NCI-H345 treated with DMSO at 0.1 percent for 48 hours (cell line): ENCODE measurements around the gene MPP4.
"Not testable (repeated sequence)": the region's sequence is repeated elsewhere in the genome, so short reads cannot be mapped to it uniquely, and the experiment has no call there.

Source experiments
- DNase-seq: peaks from one replicate; lab custom pipeline; 2025; ENCODE audit not compliant: unreplicated experiment; lab: John Stamatoyannopoulos, UW

Gene MPP4

DNA sequence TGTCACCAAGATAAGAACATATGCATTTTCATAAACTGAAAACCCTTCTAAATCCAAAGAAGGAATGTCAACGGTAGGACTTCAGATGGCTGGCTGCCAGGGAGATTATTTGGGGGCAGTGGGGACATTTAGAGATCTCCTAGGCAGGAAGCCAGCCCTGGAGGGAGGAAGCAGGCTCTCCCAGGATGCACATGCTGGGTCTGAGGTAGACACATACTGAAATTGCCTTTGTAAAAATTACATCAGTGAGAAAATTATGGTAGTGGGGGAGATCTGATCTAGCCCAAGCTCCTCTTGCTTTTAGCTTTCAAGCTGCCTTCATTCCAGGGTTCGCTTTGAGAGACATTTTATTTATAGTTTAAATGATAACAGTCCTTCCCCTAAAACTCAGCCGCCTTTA lies 24.1 kb downstream of the MPP4 start:
- DNase-seq: no peak

DNA sequence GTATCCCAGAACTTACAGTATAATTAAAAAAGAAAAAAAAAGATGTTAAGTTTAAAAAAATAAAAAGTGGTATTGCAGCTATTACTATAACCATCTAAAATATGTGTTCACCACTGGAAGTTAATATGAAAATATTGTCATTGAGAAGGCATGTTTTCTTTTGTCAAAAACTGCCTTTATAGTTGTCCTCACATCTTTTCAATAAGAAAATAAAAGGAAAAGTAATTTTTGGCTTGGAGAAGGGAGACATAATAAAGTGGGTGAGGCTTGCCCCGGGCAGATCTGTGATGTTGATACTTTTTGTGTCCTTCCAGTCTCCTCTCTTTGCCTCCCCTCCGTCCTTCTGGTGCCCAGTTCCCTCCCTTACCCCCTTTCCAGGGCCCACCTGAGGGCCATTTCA lies 24.9 kb downstream of the MPP4 start:
- DNase-seq: no peak

DNA sequence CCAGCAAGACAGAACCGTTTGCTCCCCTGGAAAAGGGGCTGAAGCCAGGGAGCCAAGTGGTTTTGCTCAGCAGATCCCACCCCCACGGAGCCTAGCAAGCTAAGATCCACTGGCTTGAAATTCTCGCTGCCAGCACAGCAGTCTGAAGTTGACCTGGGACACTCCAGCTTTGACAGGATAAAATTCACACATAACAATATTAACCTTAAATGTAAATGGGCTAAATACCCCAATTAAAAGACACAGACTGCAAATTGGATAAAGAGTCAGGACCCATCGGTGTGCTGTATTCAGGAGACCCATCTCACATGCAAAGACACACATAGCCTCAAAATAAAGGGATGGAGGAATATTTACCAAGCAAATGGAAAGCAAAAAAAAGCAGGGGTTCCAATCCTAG lies 27.2 kb downstream of the MPP4 start:
- DNase-seq: not testable (repeated sequence)

DNA sequence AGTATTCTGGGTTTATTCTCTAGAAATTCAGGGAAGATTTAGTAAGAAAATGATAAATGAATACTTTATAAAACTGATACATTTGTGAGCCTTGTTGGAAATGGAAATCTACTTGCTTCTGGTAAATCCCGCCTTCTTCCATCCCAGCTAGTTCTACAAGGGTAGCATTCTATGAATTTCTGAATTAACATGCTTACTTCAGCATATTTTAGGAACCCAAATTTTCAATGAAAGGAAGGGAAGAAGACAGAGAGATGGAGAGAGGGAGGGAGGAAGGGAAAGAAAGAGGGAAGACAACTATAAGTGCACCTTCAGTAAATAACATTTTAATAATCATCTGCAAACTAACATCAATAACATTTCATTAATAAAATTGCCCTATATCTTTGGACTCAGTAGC lies 28.6 kb downstream of the MPP4 start:
- DNase-seq: no peak

DNA sequence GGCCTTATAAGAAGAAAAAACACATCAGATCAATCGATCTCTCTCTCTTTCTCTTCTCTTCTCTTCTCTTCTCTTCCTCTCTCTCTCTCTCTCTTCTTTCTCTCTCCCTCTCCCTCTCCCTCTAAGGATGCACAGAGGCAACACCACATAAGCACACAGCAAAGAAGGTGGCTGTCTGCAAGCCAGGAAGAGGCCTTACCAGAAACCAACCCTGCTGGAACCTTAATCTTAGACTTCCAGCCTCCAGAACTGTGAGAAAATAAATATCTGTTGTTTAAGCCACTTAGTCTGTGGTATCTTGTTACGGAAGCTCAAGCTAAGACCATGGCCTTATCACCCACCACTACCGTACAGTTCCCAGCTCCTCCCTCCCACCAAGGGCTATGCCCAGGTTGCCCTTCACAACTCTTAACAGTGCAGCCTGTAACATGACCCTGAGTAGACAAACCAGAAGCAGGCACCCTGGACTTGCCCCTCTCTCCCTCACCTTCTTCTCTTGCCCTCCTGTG lies 30.0 kb downstream of the MPP4 start:
- no peak for DNase-seq

DNA sequence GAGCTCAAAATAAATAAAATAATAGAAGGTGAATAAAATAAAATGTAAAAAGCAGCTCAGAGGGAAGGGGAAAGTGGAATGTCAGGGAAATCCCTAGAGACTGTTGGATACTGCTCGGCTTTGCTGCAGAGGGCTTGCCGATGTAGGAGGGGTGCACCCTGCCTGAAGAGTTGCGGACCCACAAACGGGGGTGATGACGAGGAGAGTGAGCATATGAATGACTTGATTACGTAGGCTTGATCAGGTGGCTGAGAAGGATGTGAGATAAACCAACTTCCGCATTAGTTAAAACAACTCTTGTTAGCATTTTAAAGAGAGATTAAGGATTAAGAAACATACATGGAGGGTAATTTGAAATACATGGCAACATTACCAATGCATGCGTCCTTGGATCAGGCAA lies 34.1 kb downstream of the MPP4 start:
- no peak for DNase-seq

DNA sequence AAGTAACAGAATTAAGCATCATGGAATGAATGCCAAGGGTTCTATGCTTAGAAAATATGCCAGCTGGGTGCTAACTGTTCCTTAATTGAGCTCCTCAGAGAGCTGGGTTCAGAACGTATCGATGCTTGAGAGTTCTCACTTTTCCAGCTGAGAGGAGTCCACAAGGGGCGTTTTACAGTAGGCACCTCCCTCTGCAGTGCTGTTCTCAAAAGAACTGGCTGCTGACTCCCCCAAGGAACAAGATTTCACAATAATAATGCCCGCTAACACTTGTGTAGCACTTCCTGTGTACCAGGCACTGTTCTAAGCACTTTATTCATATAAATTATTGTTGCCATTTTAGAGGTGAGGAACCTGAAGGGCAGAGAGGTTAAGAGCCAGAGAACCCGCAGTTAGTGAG lies 37.1 kb downstream of the MPP4 start:
- DNase-seq: no peak

DNA sequence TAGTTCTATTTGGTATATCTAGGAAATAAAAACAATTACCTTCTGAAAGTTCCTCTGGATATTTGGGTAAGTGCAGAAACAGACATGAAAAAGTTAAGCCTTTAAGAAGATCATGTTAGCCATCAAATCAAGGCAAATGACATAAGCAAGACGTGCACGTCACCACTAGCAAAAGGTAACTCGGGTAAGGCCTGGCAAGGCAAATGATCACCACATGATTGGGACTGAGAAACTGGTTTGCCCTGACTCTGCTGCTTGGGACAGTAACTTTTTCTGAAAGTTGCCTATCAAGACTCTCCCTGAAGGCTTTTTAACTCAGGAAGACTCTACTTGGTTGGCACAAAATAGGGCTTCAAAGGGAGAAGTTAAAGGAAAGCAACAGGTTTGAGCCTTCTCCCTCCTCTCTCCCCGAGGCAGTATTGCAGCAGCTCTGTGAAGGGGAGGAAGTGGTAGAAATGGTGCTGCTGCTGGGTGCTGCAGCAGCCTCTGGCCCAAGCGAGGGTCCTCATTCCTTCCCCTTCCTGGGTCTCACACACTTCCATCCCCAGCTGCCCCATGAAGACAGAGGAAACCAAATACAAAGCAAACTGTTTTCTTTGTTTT lies 38.0 kb downstream of the MPP4 start:
- DNase-seq: no peak

DNA sequence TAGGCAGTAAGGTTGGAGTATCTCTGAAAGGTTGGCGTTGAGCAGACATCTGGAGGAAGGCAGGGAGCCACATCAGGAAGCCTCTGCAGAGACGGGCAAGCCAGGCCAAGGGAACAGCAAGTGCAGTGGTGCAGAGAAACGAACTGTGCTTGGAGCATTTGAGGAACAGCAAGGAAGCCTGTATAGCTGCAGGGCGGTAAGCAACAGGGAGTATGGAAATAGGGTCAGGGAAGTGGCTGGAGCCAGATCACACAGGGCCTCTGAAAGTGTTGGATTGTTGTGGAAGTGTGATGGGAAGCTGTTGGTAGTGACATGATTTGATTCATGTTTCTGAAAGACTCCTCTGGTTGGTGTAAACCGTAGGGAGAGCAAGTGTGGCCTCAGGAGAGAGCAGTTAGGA lies 41.7 kb downstream of the MPP4 start:
- DNase-seq: no peak

DNA sequence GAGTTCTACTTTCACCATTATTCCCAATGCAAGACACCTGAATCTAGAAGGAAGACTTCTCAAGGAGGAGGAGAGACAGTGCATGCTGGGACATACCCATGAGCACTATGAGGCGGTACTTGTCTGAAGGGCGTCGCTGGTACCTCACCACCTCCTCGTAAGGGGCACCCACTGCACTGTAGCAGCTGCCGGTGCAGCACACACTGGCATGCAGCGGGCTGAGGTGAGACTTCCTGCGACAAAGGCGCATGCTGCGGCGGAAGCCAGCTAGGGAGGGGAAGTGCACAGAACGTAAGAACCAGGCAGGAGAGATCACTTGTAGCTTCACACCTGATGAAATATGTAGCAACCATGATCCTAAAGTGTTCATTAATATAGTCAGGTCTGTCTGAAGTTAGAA lies 42.3 kb downstream of the MPP4 start:
- no peak for DNase-seq

DNA sequence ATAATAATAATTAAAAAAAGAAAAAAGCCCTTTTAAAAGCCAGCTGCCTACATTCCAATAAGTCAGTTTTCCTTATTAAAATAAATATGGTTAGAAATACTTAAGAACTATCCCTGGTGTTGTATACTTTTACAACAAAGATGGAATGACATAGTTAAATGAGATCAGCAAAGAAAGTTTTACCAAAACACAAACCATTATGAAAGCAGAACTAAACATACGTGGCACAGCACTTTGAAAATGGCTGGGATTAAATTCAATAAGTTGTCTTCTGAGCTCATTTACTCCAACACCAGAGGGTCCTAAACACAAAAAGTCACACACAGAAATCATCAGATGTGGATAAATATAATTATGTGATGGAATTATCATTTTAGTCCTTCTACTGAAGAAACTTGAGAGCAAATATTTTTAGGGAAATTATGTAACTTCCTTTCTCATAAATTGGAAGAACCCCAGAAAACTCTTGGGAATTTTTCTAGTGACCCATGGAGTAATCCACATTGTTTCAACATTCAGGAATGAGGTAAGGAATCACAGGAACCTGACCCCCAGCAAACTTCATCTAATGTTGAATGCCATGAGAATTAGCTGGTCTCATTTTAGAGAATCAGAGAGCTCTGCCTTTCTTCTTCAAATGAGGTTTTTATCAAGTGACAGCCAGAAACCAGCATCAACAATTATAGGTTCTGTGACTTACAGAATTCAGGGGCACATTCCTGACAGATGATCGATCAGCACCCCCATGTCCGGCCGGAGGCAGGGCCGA lies 43.6 kb downstream of the MPP4 start:
- no peak for DNase-seq

DNA sequence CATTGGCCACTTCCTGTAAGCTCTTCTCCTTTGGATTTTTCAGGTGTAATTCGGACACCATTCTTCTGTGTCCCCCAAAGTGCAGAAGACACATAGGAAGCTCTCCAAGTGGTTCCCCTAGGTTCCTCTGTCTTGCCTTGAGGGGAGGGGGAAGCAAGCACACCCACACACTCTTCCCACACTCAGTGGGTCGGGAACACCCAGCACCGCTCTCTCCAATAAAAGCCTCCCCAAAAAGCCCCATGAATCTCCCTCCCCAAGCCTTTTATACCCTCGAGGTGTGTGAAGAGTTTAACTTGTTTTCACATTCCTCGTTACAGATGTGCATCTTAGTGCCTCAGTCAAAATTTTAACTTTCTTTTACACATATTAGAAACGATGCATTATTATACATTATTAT lies 45.2 kb downstream of the MPP4 start:
- no peak for DNase-seq

DNA sequence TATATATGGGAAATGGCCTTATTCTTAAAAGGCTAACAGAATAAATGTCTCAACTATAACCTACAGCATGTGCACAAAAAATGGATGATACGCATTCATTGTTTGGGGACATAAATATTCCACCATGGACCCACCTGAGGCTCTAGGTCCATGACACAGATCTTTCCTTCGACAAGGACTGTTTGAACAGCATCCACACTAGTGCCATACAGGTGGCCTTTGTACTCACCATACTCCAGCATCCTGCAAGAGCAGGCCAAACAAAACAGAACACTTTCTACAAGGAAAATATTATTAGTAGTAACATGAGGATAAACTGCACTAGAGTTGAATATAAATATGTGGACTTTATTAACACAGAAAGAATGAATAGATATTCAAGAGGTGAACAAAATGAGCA lies 49.0 kb downstream of the MPP4 start:
- DNase-seq: no peak

DNA sequence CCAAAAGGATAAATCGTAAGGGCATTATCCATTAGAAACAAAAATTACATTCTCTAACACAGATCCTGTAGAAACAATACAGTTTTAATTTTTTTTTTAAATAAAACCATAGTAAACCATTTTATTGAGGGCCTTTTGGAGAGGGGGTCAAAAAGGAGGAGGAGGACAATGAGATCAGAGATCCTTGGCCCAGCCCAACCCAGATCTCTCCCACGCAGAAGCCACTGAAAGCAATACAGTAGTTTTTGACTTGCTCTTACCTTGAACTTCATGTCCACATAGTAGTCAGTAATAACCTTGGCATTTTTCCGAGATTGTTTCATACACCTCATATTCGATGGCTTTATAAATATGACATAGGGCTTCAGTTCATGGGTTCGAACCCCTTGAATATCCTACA lies 51.0 kb downstream of the MPP4 start:
- no peak for DNase-seq

DNA sequence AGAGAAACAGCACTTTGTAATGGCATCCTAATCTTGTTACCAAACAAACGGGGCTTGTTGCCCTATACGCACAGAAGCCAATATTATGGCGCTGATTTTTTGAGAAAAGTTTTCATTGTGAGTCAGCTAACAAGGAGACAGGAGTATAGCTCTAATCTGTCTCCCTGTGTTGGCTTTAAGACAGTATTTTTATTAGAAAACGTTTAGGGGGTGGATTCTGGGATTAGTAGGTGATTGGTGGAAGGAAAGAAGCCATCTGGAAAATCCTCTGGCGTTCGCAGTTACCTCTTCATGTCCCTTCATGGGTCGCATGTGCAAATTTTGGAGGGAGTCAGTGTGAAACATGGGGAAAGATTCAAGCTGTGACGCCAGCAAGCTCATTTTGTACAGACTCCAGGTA lies 54.4 kb downstream of the MPP4 start:
- no peak for DNase-seq

DNA sequence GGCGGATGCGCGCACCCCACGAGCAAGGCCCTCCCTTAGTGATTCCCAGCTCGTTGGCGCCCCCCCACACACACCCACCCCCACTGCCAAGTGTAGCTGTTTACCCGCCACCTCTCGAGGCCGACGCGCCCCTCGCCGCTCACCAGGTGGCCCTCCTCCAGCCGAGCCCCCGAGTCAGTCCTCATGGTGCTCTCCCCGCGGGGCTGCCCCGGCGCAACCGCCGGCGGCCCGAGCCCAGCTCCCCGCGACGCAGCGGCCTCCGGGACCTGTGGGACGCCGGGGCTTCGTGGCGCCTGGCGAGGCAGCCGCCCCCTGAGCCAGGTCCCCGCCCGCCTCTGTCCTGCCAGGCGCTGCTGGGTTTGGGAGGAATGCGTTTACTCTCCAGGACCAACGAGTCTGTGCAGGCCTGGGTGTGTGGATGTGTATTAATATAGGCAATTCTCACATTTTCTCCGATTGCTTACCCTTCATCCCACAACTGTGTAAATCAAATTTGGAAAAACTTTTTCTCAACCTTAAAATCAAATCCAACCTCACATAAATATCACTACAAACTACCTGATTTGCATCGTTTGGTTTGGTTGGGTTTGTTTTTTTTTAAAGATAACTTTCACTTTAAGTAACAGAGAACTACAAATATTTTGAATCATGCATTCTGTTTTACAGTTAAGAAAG lies 55.1 kb downstream of the MPP4 start, which contains the start of gene TMEM237:
TSS of gene TMEM237 (minus strand) at position 288 of the 675 bp plus-strand sequence. CDS start at position 185, 103 bp downstream.
- DNase-seq: no peak

DNA sequence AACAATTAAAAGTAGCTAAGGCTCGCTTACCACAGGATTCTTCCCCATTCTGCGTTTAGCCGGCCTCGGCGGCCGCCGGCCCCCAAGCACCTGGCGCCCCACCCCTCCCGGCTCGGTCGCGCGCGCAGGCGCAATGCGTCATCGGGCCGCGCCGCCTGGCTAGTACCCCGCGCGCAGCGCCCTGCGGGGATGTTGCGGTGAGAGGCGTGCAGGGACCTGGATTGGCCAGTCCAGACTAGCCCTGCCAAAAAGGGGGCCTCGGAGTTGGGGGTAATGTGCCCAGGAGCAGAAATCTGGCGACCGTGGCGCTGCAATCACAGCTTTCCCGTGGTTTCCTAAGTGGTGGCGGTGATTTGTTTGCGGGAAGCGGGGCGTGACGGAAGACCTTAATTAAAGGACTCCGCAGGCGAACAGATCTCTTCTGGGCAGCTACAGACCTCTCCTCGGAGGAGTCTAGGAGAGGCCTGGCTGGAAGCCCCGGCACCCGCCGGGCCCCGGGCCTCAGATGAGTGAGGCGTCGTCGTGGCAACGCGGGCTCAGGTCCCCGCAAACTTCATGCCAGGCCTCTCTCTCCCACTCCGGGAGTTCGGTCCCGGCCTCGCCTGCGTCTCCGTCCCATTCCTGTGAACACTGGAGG lies 55.7 kb downstream of the MPP4 start:
- DNase-seq: peak; percentile 75

DNA sequence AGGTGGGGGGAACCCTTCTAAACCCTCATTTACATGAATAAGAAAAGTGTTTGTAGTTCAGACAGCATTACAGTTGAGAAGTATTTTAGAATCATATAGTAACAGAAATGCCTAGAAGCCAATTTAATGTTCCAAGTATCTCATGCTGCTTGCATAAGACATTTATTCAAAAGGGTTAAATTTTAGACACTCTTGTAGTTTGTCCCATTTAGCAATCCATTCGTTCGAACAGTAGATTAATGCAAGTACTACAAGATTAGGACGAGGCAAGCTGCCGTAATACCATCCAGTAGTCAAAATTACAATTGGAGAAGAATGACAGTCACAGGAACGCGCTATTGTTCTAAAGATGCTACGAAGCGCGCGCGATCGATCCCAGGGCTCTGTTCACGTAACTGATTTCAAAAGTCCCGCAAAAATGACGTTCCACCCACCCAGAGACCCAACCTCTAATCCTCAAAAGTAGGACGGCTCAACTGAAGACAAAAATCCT lies 56.3 kb downstream of the MPP4 start:
- peak; percentile 75 for DNase-seq

DNA sequence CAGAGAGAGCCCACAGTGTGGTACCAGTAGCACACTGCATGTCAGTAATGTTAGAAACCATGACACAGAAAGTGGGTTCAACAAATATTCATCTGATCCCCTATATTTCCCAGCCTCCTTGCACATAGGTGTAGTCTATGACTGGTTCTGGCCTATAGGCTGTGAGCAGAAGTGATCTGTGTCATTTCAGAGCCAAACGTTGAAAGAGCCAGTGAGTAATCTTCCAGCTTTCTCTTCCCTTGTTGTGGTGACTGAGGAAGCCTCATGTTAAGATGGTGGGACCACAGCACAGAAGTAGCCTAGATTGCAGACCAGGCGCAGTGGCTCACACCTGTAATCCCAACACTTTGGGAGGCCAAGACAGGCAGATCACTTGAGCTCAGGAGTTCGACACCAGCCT lies 59.2 kb downstream of the MPP4 start:
- no peak for DNase-seq

DNA sequence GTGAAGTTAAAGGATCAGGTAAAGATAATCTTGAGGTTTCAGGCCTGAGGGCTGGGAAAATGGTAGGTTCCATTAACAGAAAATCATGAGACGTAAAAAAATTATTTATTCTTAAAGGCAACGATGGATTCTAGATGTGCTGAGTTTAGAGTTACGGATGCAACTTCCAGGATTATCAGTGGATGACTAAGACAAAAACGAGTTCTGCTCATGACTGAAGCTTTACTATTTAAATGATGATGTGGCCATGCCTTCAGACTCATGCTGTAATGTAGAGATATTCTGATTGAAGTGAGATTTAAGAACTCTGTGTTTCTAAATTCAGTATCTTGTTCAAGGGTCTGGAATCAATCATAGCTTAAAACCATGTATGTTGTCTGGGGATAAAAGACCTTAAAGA lies 60.1 kb downstream of the MPP4 start:
- no peak for DNase-seq

DNA sequence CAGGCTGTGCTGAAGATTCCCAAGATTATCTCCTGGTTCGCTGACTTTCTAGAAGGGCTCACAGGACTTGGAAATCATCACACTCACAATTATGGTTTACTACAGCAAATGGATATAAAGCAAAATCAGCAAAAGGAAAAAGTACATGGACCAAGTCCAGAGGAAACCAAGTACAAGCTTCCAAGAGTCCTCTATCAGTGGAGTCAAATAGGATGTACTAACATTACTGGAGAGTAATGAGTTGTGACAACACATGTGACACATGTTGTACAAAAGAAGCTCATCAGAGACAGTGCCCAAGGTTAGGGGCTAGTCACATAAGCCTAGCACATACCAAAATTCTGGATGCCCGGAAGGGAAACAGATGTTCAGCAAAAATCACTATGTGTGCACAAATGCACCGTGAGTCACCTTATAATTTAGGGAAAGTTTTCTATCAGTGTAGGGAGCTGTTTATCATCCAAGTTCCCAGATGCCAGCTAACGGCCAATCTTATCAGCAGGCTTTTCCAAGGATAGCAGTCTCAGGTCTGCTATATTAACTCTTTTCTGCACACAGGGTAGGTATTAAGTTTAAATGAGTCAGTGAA lies 64.7 kb downstream of the MPP4 start:
- DNase-seq: no peak
